K562 (cell line): ENCODE measurements around the gene ZBTB9. TPM values are rescaled to one million over a fixed set of nuclear protein-coding genes. Genes with fewer than 3 reads are reported as not detected.

Experiments used
- ARID2 ChIP-seq: fragments of 450-650 bp; IDR thresholded peaks from 2 replicates; pipeline ENCODE4 v1.6.1; 2017; ENCODE audit warnings: antibody characterized with exemption, mild to moderate bottlenecking
- CBX3 ChIP-seq, 2 experiments: IDR thresholded peaks; 1 replicate in 1 of 2; 2 replicates in 1 of 2; pipeline ENCODE4 v1.6.1; 2012; ENCODE audit warnings: inconsistent platforms in 2 of 2, low read length in 2 of 2, borderline replicate concordance in 1 of 2, control low read depth in 1 of 2
- CC2D1A ChIP-seq: fragments of 450-650 bp; IDR thresholded peaks from 2 replicates; pipeline ENCODE4 v1.6.1; 2017; ENCODE audit warnings: mild to moderate bottlenecking
- CEBPG ChIP-seq, 3 experiments: fragments of 200-800 bp in 1 of 3; sonication (Bioruptor generic) in 1 of 3; sonication (generic) in 1 of 3; formaldehyde crosslinking in 1 of 3; IDR thresholded peaks in 2 of 3; conservative IDR thresholded peaks in 1 of 3; 2 replicates each; pipeline versions ENCODE4 v1.6.1 to v1.8.0; 2016 to 2022; ENCODE audit warnings: missing compliant biosample characterization in 2 of 3, missing genetic modification characterization in 2 of 3, mild to moderate bottlenecking in 1 of 3, missing genetic modification reagents in 1 of 3
- CHD2 ChIP-seq: IDR thresholded peaks from 2 replicates; pipeline ENCODE4 v1.6.1; 2011; ENCODE audit warnings: low read depth, low read length
- COPS2 ChIP-seq: fragments of 450-650 bp; conservative IDR thresholded peaks from 2 replicates; pipeline ENCODE4 v1.6.1; 2016; ENCODE audit warnings: mild to moderate bottlenecking, moderate library complexity
- DNMT1 ChIP-seq: fragments of 450-650 bp; IDR thresholded peaks from 2 replicates; pipeline ENCODE4 v1.6.1; 2016; ENCODE audit warnings: antibody characterized with exemption, mild to moderate bottlenecking
- FOXP1 ChIP-seq: sonication (generic); formaldehyde crosslinking; IDR thresholded peaks from 2 replicates; pipeline ENCODE4 v1.8.0; 2022; ENCODE audit warnings: mild to moderate bottlenecking, missing genetic modification reagents
- HMGN3 ChIP-seq: IDR thresholded peaks from 2 replicates; pipeline ENCODE4 v1.6.1; 2011; ENCODE audit warnings: borderline replicate concordance, low read depth, mild to moderate bottlenecking, mixed read lengths, low read length; ENCODE audit not compliant: insufficient read length; ENCODE audit errors: extremely low read depth
- JUNB ChIP-seq: fragments of 450-650 bp; formaldehyde crosslinking; conservative IDR thresholded peaks from 2 replicates; pipeline ENCODE4 v1.4.0; 2020; ENCODE audit warnings: mild to moderate bottlenecking
- MBD1 ChIP-seq: fragments of 250-450 bp; sonication (Bioruptor Pico); IDR thresholded peaks from 2 replicates; pipeline ENCODE4 v1.8.0; 2022; ENCODE audit warnings: inconsistent platforms
- MXD1 ChIP-seq: fragments of 250-450 bp; sonication (Bioruptor Pico); IDR thresholded peaks from 2 replicates; pipeline ENCODE4 v1.8.0; 2021; ENCODE audit warnings: borderline replicate concordance, mild to moderate bottlenecking, moderate library complexity; ENCODE audit not compliant: poor library complexity, severe bottlenecking
- NFIX ChIP-seq: fragments of 250-450 bp; sonication (Bioruptor Pico); IDR thresholded peaks from 2 replicates; pipeline ENCODE4 v1.4.0; 2020; ENCODE audit warnings: low read depth, mild to moderate bottlenecking, moderate library complexity
- NUFIP1 ChIP-seq: fragments of 450-650 bp; IDR thresholded peaks from 2 replicates; pipeline ENCODE4 v1.6.1; 2018; ENCODE audit not compliant: partially characterized antibody
- RBM22 ChIP-seq: fragments of 200-400 bp; formaldehyde crosslinking; IDR thresholded peaks from 2 replicates; pipeline ENCODE4 v1.6.1; 2018; ENCODE audit warnings: low read length, low read depth; ENCODE audit not compliant: poor library complexity, severe bottlenecking
- SRSF9 ChIP-seq: fragments of 200-400 bp; formaldehyde crosslinking; IDR thresholded peaks from 2 replicates; pipeline ENCODE4 v1.6.1; 2017; ENCODE audit warnings: low read depth, low read length, borderline replicate concordance
- TFAM ChIP-seq: fragments of 250-450 bp; sonication (Bioruptor Pico); conservative IDR thresholded peaks from 2 replicates; pipeline ENCODE4 v1.5.0; 2021; ENCODE audit warnings: mild to moderate bottlenecking, moderate library complexity
- ZKSCAN1 ChIP-seq: fragments of 150-350 bp; IDR thresholded peaks from 2 replicates; pipeline ENCODE4 v1.6.1; 2016; ENCODE audit warnings: low read depth, low read length
- ZNF384 ChIP-seq: IDR thresholded peaks from 2 replicates; pipeline ENCODE4 v1.6.1; 2012; ENCODE audit warnings: low read depth, low read length, improper control_type of control experiment
- ZNF512 ChIP-seq: IDR thresholded peaks from 2 replicates; pipeline ENCODE4 v1.6.1; 2016; ENCODE audit warnings: missing genetic modification characterization, missing compliant biosample characterization
- polyA plus RNA-seq, 8 experiments: library from polyadenylated mRNA; depleted of rRNA in 4 of 8; stranded (reverse) in 5 of 8; unstranded in 3 of 8; fragments of >200 nt; fragmentation: Nextera tagmentation in 2 of 8; fragmentation: Illumina TruSeq in 1 of 8; extraction: Ambion mirVana in 2 of 8; extraction: Trizol in 1 of 8; gene quantifications; 2 replicates each; pipeline versions ENCODE4 v1.2.1 to v1.2.3, GENCODE V29; 2011 to 2014; ENCODE audit warnings: inconsistent platforms in 1 of 8, missing spikeins in 1 of 8
- total RNA-seq, 7 experiments: library from RNA; depleted of rRNA in 6 of 7; stranded (reverse); fragments of >200 nt in 6 of 7; fragmentation: Illumina TruSeq in 2 of 7; extraction: Trizol in 2 of 7; gene quantifications; 2 replicates each; pipeline versions ENCODE4 v1.2.1 to v1.2.3, GENCODE V29; 2011 to 2021; ENCODE audit warnings: low replicate concordance in 1 of 7
- TF ChIP-seq, protein P1 (sequence below): IDR thresholded peaks from 2 replicates; pipeline ENCODE4 v1.6.1; 2012; ENCODE audit warnings: low read depth, low read length, improper control_type of control experiment, borderline replicate concordance

The ZBTB9 gene
- total and polyA plus RNA-seq, 9 of the 15 experiments (the other 6 are each of a cell fraction or from before 2014, with no cell fraction given): 1.9 to 19.5 (median 10.4) TPM

DNA sequence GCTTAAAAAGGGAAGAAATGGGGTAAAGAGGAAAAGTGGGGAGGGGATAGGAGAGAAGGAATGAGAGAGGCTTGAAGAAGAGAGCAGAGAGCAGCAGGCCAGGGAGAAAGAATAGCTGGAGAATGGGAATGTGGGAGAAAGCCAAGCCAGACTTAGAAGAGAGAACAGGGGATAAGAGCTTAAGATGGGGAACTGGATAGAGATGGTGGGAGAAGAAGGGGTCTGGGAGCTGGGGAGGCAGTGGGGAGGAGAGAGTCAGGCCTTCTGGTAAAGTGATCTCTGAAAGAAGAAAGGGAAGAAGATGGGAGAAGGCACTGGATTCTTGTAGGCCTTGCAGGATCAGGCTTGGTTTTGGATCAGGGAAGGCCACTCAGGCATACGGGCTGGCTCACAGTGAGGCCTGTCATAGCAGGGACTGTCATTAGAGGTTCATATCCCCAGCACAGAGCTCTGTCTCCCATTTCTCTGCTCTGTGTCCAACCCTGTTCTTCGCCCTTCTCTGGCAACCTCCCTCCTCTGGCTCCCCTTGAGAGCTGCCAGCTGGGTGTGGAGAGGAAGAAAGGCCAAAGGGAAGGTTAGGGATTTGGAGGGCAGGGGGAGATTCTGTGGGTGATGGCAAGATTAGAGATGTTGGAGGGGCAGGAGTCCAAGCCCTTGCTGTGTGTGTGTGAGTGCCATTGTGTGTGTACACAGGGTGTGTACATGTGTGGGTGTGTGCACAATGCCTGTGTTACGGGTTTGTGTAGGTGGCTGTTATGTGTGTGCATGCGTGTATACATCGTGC, 25.2 kb upstream of the ZBTB9 start (continued):
- TF ChIP-seq, protein P1, sequence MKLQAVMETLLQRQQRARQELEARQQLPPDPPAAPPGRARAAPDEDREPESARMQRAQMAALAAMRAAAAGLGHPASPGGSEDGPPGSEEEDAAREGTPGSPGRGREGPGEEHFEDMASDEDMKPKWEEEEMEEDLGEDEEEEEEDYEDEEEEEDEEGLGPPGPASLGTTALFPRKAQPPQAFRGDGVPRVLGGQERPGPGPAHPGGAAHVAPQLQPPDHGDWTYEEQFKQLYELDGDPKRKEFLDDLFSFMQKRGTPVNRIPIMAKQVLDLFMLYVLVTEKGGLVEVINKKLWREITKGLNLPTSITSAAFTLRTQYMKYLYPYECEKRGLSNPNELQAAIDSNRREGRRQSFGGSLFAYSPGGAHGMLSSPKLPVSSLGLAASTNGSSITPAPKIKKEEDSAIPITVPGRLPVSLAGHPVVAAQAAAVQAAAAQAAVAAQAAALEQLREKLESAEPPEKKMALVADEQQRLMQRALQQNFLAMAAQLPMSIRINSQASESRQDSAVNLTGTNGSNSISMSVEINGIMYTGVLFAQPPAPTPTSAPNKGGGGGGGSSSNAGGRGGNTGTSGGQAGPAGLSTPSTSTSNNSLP: no peak
- TF ChIP-seq SRSF9 (no peak), ZNF384 (no peak), MXD1 (CRISPR knock-in tag) (no peak), ARID2 (peak; percentile 88), ZNF512 (tag) (peak; percentile 59), CBX3 (IDR thresholded peaks at IDR 0.05; ENCODE audit: borderline replicate concordance in 1 of 2, low read length in 2 of 2) (no peak), JUNB (no peak), ZKSCAN1 (no peak), CHD2 (no peak), TFAM (CRISPR knock-in tag) (no peak), FOXP1 (CRISPR knock-in tag) (no peak), CC2D1A (peak; percentile 28; the same call in 1 of the 2 replicates), RBM22 (no peak), HMGN3 (no peak), CEBPG (CRISPR knock-in tag; IDR thresholded peaks at IDR 0.05) (no peak), CEBPG (tag; conservative IDR thresholded peaks at IDR 0.05 in 1 of 2, IDR thresholded peaks at IDR 0.05 in 1 of 2) (no peak), NUFIP1 (no peak), NFIX (CRISPR knock-in tag) (no peak), COPS2 (no peak), DNMT1 (no peak), MBD1 (CRISPR knock-in tag) (no peak)
